Trophoblast cell (in vitro differentiated cells and primary cell): Measurements from ENCODE around the gene FOXK1.
A peak's percentile ranks its signal among the peaks of the same experiment; 100 is the strongest.

Experiments
- DNase-seq, 2 donors: peaks; one replicate each; pipeline ENCODE4 v3.0.0-alpha.2; 2016
- H2AFZ ChIP-seq: 2 replicates; pipeline ENCODE4 v1.6.1; 2013; ENCODE audit warnings: low read length, moderate library complexity, mild to moderate bottlenecking; ENCODE audit not compliant: insufficient read depth, poor library complexity
- H2AK5ac ChIP-seq: 2 replicates; pipeline ENCODE4 v1.6.1; 2013; ENCODE audit warnings: mild to moderate bottlenecking, low read length
- H2BK120ac ChIP-seq: 2 replicates; pipeline ENCODE4 v1.6.1; 2013; ENCODE audit warnings: low read length, mild to moderate bottlenecking, moderate library complexity; ENCODE audit not compliant: insufficient read depth, poor library complexity
- H2BK12ac ChIP-seq: 2 replicates; pipeline ENCODE4 v1.6.1; 2013; ENCODE audit warnings: mild to moderate bottlenecking, low read length, moderate library complexity
- H2BK5ac ChIP-seq: 2 replicates; pipeline ENCODE4 v1.6.1; 2013; ENCODE audit warnings: low read length, low read depth, moderate library complexity, mild to moderate bottlenecking; ENCODE audit not compliant: poor library complexity
- H3K14ac ChIP-seq: 2 replicates; pipeline ENCODE4 v1.6.1; 2013; ENCODE audit warnings: mild to moderate bottlenecking, low read length
- H3K18ac ChIP-seq: 2 replicates; pipeline ENCODE4 v1.6.1; 2013; ENCODE audit warnings: mild to moderate bottlenecking, low read length
- H3K23ac ChIP-seq: 2 replicates; pipeline ENCODE4 v1.6.1; 2013; ENCODE audit warnings: low read length
- H3K27ac ChIP-seq: 2 replicates; pipeline ENCODE4 v1.5.1; 2013; ENCODE audit warnings: low read depth, mild to moderate bottlenecking, inconsistent platforms, low read length, moderate library complexity
- H3K27me3 ChIP-seq: 2 replicates; pipeline ENCODE4 v1.6.1; 2013; ENCODE audit warnings: inconsistent platforms, mild to moderate bottlenecking, low read length, moderate library complexity; ENCODE audit not compliant: insufficient read depth
- H3K36me3 ChIP-seq, 2 experiments: 1 replicate in 1 of 2; 2 replicates in 1 of 2; pipeline ENCODE4 v1.6.1; 2013; ENCODE audit warnings: low read length in 2 of 2, mild to moderate bottlenecking in 2 of 2, moderate library complexity in 1 of 2; ENCODE audit not compliant: insufficient read depth in 2 of 2, control insufficient read depth in 1 of 2
- H3K4ac ChIP-seq: 2 replicates; pipeline ENCODE4 v1.6.1; 2013; ENCODE audit warnings: low read depth, mild to moderate bottlenecking, low read length, moderate library complexity
- H3K4me1 ChIP-seq, 2 experiments: 1 replicate in 1 of 2; 2 replicates in 1 of 2; pipeline ENCODE4 v1.6.1; 2013; ENCODE audit warnings: low read length in 2 of 2, mild to moderate bottlenecking in 2 of 2, moderate library complexity in 1 of 2; ENCODE audit not compliant: insufficient read depth in 2 of 2, control insufficient read depth in 1 of 2
- H3K4me2 ChIP-seq: 2 replicates; pipeline ENCODE4 v1.6.1; 2013; ENCODE audit warnings: inconsistent platforms, mild to moderate bottlenecking, low read length, moderate library complexity
- H3K4me3 ChIP-seq: 2 replicates; pipeline ENCODE4 v1.5.1; 2013; ENCODE audit warnings: mild to moderate bottlenecking, low read depth, low read length, inconsistent platforms
- H3K79me1 ChIP-seq: one replicate; pipeline ENCODE4 v1.6.1; 2013; ENCODE audit warnings: low read length
- H3K79me2 ChIP-seq: 2 replicates; pipeline ENCODE4 v1.6.1; 2013; ENCODE audit warnings: low read length, mild to moderate bottlenecking; ENCODE audit not compliant: control insufficient read depth, insufficient read depth, poor library complexity
- H3K9ac ChIP-seq: 2 replicates; pipeline ENCODE4 v1.6.1; 2013; ENCODE audit warnings: mild to moderate bottlenecking, low read length
- H3K9me3 ChIP-seq: 2 replicates; pipeline ENCODE4 v1.6.1; 2013; ENCODE audit warnings: low read depth, mild to moderate bottlenecking, control low read depth, inconsistent platforms, low read length; ENCODE audit not compliant: insufficient read depth
- H4K12ac ChIP-seq: 2 replicates; pipeline ENCODE4 v1.6.1; 2013; ENCODE audit warnings: low read depth, mild to moderate bottlenecking, low read length, moderate library complexity
- H4K8ac ChIP-seq: 2 replicates; pipeline ENCODE4 v1.6.1; 2013; ENCODE audit warnings: low read depth, mild to moderate bottlenecking, low read length, moderate library complexity
- H4K91ac ChIP-seq: one replicate; pipeline ENCODE4 v1.6.1; 2013; ENCODE audit warnings: low read depth, mild to moderate bottlenecking, low read length, moderate library complexity
- WGBS: extraction: QIAGEN DNeasy Blood & Tissue Kit; methylation state at CpG from one replicate; pipeline ENCODE4 v1.1.7; 2013; ENCODE audit warnings: missing lambda C conversion rate; ENCODE audit not compliant: insufficient read length, insufficient coverage; ENCODE audit errors: extremely low coverage; 5-methylcytosine and 5-hydroxymethylcytosine counted together

FOXK1 gene

GRCh38 chr7:4706384-4707216, 24.5 kb downstream of the FOXK1 start:
- Histone ChIP-seq H3K18ac (peak overlapping the region; percentile 28), H2BK12ac (no peak overlapping the region), H3K79me1 (peaks cover 2% of the 10 kb centered on the region), H3K9ac (no peak overlapping the region), H2BK120ac (no peak overlapping the region), H3K36me3 (peaks cover 3 to 4% of the 10 kb centered on the region in 2 experiments), H2AFZ (no peak overlapping the region), H3K4me2 (peak overlapping the region; percentile 42), H3K4me3 (no peak overlapping the region), H4K8ac (peak overlapping the region; percentile 2), H3K9me3 (peaks cover 2% of the 10 kb centered on the region), H2AK5ac (no peak overlapping the region), H3K23ac (no peak overlapping the region), H3K27ac (peak overlapping the region; percentile 11), H4K91ac (no peak overlapping the region), H3K14ac (no peak overlapping the region), H2BK5ac (no peak overlapping the region), H4K12ac (no peak overlapping the region), H3K27me3 (no peaks in the 10 kb centered on the region), H3K79me2 (no peaks in the 10 kb centered on the region), H3K4ac (no peak overlapping the region), H3K4me1 (peaks cover 25 to 27% of the 10 kb centered on the region in 2 experiments)
- no CpG with 5 or more reads among the region's 21 CpGs for WGBS
- DNase-seq = peak in 1 of 2 donors; percentile 9

DNA sequence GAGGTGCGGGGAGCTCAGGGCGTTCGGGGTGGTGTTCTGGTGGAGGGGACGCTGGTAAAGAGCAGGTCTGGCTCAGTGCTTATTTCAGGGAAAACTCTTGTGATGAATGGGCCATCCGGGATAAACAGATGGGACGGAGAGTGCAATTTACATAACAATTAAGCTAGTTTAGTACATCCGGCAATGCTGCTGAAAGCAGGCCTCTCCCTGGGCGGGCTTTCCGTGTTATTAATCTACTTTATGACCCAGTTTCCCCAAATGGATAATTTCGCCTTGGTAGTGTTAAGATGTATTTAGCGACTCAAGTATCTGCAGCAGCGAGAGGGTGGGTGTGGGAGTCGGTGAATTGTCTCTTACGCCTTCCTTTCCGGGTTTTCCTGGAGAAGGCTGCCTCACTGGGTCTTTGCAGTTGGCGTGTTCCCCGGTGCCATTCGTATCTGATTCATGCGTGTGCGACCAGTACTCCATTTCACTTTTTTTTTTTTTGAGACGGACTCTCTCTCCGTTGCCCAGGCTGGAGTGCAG, 25.2 kb downstream of the FOXK1 start:
- peak overlapping the region; percentile 11 for H3K27ac ChIP-seq
- no peak for DNase-seq
- peaks cover 3 to 4% of the 10 kb centered on the region in 2 experiments for H3K36me3 ChIP-seq
- H3K23ac ChIP-seq = no peak overlapping the region
- H3K14ac ChIP-seq = no peak overlapping the region
- no peak overlapping the region for H4K12ac ChIP-seq
- no peak overlapping the region for H4K91ac ChIP-seq
- H2BK5ac ChIP-seq = no peak overlapping the region
- no peak overlapping the region for H2BK12ac ChIP-seq
- peaks cover 2% of the 10 kb centered on the region for H3K79me1 ChIP-seq
- H3K9ac ChIP-seq = no peak overlapping the region
- peak overlapping the region; percentile 2 for H4K8ac ChIP-seq
- peaks cover 25 to 27% of the 10 kb centered on the region in 2 experiments for H3K4me1 ChIP-seq
- no peaks in the 10 kb centered on the region for H3K27me3 ChIP-seq
- H2AK5ac ChIP-seq = no peak overlapping the region
- H2AFZ ChIP-seq = no peak overlapping the region
- no peak overlapping the region for H3K4me3 ChIP-seq
- H3K9me3 ChIP-seq = peaks cover 2% of the 10 kb centered on the region
- H3K79me2 ChIP-seq = no peaks in the 10 kb centered on the region
- WGBS = no CpG with 5 or more reads among the region's 22 CpGs
- H3K18ac ChIP-seq = peak overlapping the region; percentile 28
- H3K4me2 ChIP-seq = peak overlapping the region; percentile 42
- no peak overlapping the region for H2BK120ac ChIP-seq
- H3K4ac ChIP-seq = no peak overlapping the region

GRCh38 chr7:4707980-4708411, 25.9 kb downstream of the FOXK1 start:
- Histone ChIP-seq H4K8ac (no peak overlapping the region), H2BK12ac (no peak overlapping the region), H2BK5ac (no peak overlapping the region), H3K14ac (no peak overlapping the region), H3K18ac (no peak overlapping the region), H3K4me3 (no peak overlapping the region), H3K9ac (no peak overlapping the region), H2AK5ac (no peak overlapping the region), H3K4ac (no peak overlapping the region), H4K91ac (no peak overlapping the region), H3K27ac (no peak overlapping the region), H2AFZ (no peak overlapping the region), H2BK120ac (no peak overlapping the region), H3K23ac (no peak overlapping the region), H3K4me2 (no peak overlapping the region), H3K79me2 (no peaks in the 10 kb centered on the region), H3K9me3 (peaks cover 2% of the 10 kb centered on the region), H3K36me3 (peaks cover 3 to 4% of the 10 kb centered on the region in 2 experiments), H4K12ac (no peak overlapping the region), H3K79me1 (peaks cover 2% of the 10 kb centered on the region), H3K27me3 (no peaks in the 10 kb centered on the region), H3K4me1 (peaks cover 19 to 21% of the 10 kb centered on the region in 2 experiments)
- no CpG with 5 or more reads among the region's 12 CpGs for WGBS
- no peak for DNase-seq

GRCh38 chr7:4709187-4709586, 27.1 kb downstream of the FOXK1 start:
- Histone ChIP-seq H3K4ac (peak overlapping the region; percentile 14), H3K27ac (no peak overlapping the region), H3K36me3 (peaks cover 3 to 4% of the 10 kb centered on the region in 2 experiments), H2AK5ac (no peak overlapping the region), H3K9ac (no peak overlapping the region), H3K9me3 (peaks cover 2% of the 10 kb centered on the region), H3K4me1 (peaks cover 16 to 18% of the 10 kb centered on the region in 2 experiments), H4K12ac (no peak overlapping the region), H4K8ac (no peak overlapping the region), H2AFZ (no peak overlapping the region), H3K79me2 (no peaks in the 10 kb centered on the region), H3K18ac (peak overlapping the region; percentile 48), H4K91ac (no peak overlapping the region), H3K4me2 (no peak overlapping the region), H2BK5ac (no peak overlapping the region), H3K27me3 (no peaks in the 10 kb centered on the region), H3K14ac (no peak overlapping the region), H2BK120ac (no peak overlapping the region), H3K79me1 (no peaks in the 10 kb centered on the region), H3K4me3 (no peak overlapping the region), H3K23ac (no peak overlapping the region), H2BK12ac (no peak overlapping the region)
- no CpG with 5 or more reads among the region's 22 CpGs for WGBS
- DNase-seq = no peak
